ENCODE results near the gene VWA8.

GRCh38 chr13:41697578-41697977, 263.3 kb downstream of the VWA8 start:
- TF ChIP-seq POLR2A (IDR thresholded peaks at IDR 0.05), result no peak
- TF ChIP-seq, protein P1, sequence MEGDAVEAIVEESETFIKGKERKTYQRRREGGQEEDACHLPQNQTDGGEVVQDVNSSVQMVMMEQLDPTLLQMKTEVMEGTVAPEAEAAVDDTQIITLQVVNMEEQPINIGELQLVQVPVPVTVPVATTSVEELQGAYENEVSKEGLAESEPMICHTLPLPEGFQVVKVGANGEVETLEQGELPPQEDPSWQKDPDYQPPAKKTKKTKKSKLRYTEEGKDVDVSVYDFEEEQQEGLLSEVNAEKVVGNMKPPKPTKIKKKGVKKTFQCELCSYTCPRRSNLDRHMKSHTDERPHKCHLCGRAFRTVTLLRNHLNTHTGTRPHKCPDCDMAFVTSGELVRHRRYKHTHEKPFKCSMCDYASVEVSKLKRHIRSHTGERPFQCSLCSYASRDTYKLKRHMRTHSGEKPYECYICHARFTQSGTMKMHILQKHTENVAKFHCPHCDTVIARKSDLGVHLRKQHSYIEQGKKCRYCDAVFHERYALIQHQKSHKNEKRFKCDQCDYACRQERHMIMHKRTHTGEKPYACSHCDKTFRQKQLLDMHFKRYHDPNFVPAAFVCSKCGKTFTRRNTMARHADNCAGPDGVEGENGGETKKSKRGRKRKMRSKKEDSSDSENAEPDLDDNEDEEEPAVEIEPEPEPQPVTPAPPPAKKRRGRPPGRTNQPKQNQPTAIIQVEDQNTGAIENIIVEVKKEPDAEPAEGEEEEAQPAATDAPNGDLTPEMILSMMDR (IDR thresholded peaks at IDR 0.05), result no peak
